HEK293T (cell line): ENCODE results near the gene TMEM131L.

ENCODE experiments used
- CTCF ChIA-PET: fragments of 350-600 bp; formaldehyde crosslinking; extraction: SDS; loops from one replicate; lab custom pipeline; 2021; ENCODE audit warnings: antibody characterized with exemption, inconsistent platforms; lab: Yijun Ruan, JAX
- POLR2A ChIA-PET: fragments of 350-600 bp; formaldehyde crosslinking; extraction: SDS; loops from one replicate; lab custom pipeline; 2020; ENCODE audit warnings: antibody characterized with exemption, inconsistent platforms; lab: Yijun Ruan, JAX
- DNase-seq: peaks from one replicate; pipeline ENCODE4 v3.0.0; 2012; ENCODE audit warnings: mixed read lengths; ENCODE audit errors: extremely low spot score
- ARNT ChIP-seq: fragments of 450-650 bp; IDR thresholded peaks from 2 replicates; pipeline ENCODE4 v1.6.1; 2017; ENCODE audit warnings: mild to moderate bottlenecking
- BHLHE40 ChIP-seq: fragments of 450-650 bp; IDR thresholded peaks from 2 replicates; pipeline ENCODE4 v1.6.1; 2016; ENCODE audit warnings: mild to moderate bottlenecking, moderate library complexity, borderline replicate concordance
- CTBP1 ChIP-seq: fragments of 450-650 bp; IDR thresholded peaks from 2 replicates; pipeline ENCODE4 v1.6.1; 2016; ENCODE audit warnings: borderline replicate concordance
- ELF4 ChIP-seq: fragments of 450-650 bp; IDR thresholded peaks from 2 replicates; pipeline ENCODE4 v1.6.1; 2017; ENCODE audit warnings: antibody characterized with exemption
- FOXA1 ChIP-seq: fragments of 450-650 bp; IDR thresholded peaks from 2 replicates; pipeline ENCODE4 v1.6.1; 2016; ENCODE audit warnings: mild to moderate bottlenecking
- FOXK2 ChIP-seq: fragments of 450-650 bp; IDR thresholded peaks from 2 replicates; pipeline ENCODE4 v1.6.1; 2016; ENCODE audit warnings: mild to moderate bottlenecking
- FOXM1 ChIP-seq: fragments of 450-650 bp; IDR thresholded peaks from 2 replicates; pipeline ENCODE4 v1.6.1; 2017; ENCODE audit warnings: mild to moderate bottlenecking, borderline replicate concordance
- HDGF ChIP-seq: fragments of 450-650 bp; IDR thresholded peaks from 2 replicates; pipeline ENCODE4 v1.6.1; 2017; ENCODE audit warnings: antibody characterized with exemption, borderline replicate concordance
- L3MBTL2 ChIP-seq: fragments of 450-650 bp; conservative IDR thresholded peaks from 2 replicates; pipeline ENCODE4 v1.6.1; 2016; ENCODE audit warnings: mild to moderate bottlenecking
- LEF1 ChIP-seq: fragments of 450-650 bp; IDR thresholded peaks from 2 replicates; pipeline ENCODE4 v1.6.1; 2017; ENCODE audit warnings: mild to moderate bottlenecking, borderline replicate concordance
- NFRKB ChIP-seq: fragments of 450-650 bp; IDR thresholded peaks from 2 replicates; pipeline ENCODE4 v1.6.1; 2016; ENCODE audit warnings: mild to moderate bottlenecking, moderate library complexity
- PKNOX1 ChIP-seq: fragments of 450-650 bp; IDR thresholded peaks from 2 replicates; pipeline ENCODE4 v1.6.1; 2016
- SP1 ChIP-seq: fragments of 450-650 bp; IDR thresholded peaks from 2 replicates; pipeline ENCODE4 v1.6.1; 2017
- SUZ12 ChIP-seq: fragments of 450-650 bp; IDR thresholded peaks from 2 replicates; pipeline ENCODE4 v1.6.1; 2016; ENCODE audit warnings: mild to moderate bottlenecking
- TARDBP ChIP-seq: fragments of 450-650 bp; IDR thresholded peaks from 2 replicates; pipeline ENCODE4 v1.6.1; 2016
- ZNF384 ChIP-seq: fragments of 450-650 bp; IDR thresholded peaks from 2 replicates; pipeline ENCODE4 v1.6.1; 2016

The TMEM131L gene

GRCh38 chr4:153619811-153620210 lies 153.7 kb downstream of the TMEM131L start:
- TF ChIP-seq FOXK2 (no peak), NFRKB (no peak), FOXA1 (no peak), FOXM1 (no peak), LEF1 (no peak), PKNOX1 (no peak), HDGF (no peak), BHLHE40 (no peak), L3MBTL2 (no peak), CTBP1 (no peak), ELF4 (no peak), SUZ12 (no peak), SP1 (no peak), TARDBP (no peak)
- POLR2A ChIA-PET, result no interaction called here
- CTCF ChIA-PET, result interaction anchor here (0.6 to 1.4 kb wide), 3 partner anchors 15 to 199 kb away, joined by 3 to 4 read pairs (median 3); no protein-coding TSS in a partner anchor
- no peak for DNase-seq

- CTCF ChIA-PET, result interaction anchor here (0.6 to 0.9 kb wide), 2 partner anchors 155 to 200 kb away, joined by 3 read pairs; no protein-coding TSS in a partner anchor
- TF ChIP-seq ARNT, result no peak
- TF ChIP-seq PKNOX1, result peak; percentile 45
- POLR2A ChIA-PET, result no interaction called here
- no peak for DNase-seq
Observed at GRCh38 chr4:153620352-153620751, 154.2 kb downstream of the TMEM131L start.

GRCh38 chr4:153622093-153622492 lies 155.9 kb downstream of the TMEM131L start:
- POLR2A ChIA-PET, result no interaction called here
- TF ChIP-seq NFRKB (no peak), PKNOX1 (no peak), TARDBP (no peak), ZNF384 (no peak), LEF1 (no peak), ELF4 (no peak), BHLHE40 (no peak), ARNT (no peak), L3MBTL2 (no peak), FOXA1 (no peak), HDGF (no peak), FOXM1 (no peak), FOXK2 (no peak), SUZ12 (no peak), SP1 (no peak), CTBP1 (no peak)
- no peak for DNase-seq
- CTCF ChIA-PET, result interaction anchor here (0.9 kb wide), 1 partner anchor 15 kb away, joined by 3 read pairs; no protein-coding TSS in a partner anchor

- ChIA-PET CTCF (interaction anchor here (0.6 kb wide), 1 partner anchor 275 kb away, joined by 3 read pairs; no protein-coding TSS in a partner anchor), POLR2A (no interaction called here)
Observed at GRCh38 chr4:153622778-153623240, 156.6 kb downstream of the TMEM131L start.

GRCh38 chr4:153623491-153623890 lies 157.3 kb downstream of the TMEM131L start:
- no peak for DNase-seq
- POLR2A ChIA-PET, result no interaction called here
- CTCF ChIA-PET, result no interaction called here
- TF ChIP-seq SUZ12 (no peak), NFRKB (no peak), CTBP1 (no peak), FOXM1 (no peak), SP1 (no peak), HDGF (no peak), TARDBP (no peak), ZNF384 (no peak), BHLHE40 (no peak), L3MBTL2 (no peak), ELF4 (no peak), FOXK2 (no peak)

More at GRCh38 chr4:153622778-153623240, 156.6 kb downstream of the TMEM131L start:
- no peak for DNase-seq
- TF ChIP-seq SP1 (no peak), HDGF (no peak), FOXK2 (no peak), TARDBP (no peak), NFRKB (no peak), LEF1 (no peak), FOXA1 (no peak), BHLHE40 (no peak), PKNOX1 (no peak), CTBP1 (no peak), ZNF384 (no peak), ARNT (no peak), FOXM1 (no peak), SUZ12 (no peak), ELF4 (no peak)
